Lower lobe of right lung (tissue), 2 donors: ENCODE results near the gene CHAD. TPM values are rescaled to one million over a fixed set of nuclear protein-coding genes. Genes with fewer than 3 reads are reported as not detected.

ENCODE experiments used
- ATAC-seq, 2 donors: fragments of 200-7000 bp; cut with Tn5 transposase; one replicate each; pipeline ENCODE4 v1.9.1; 2020 to 2022; ENCODE audit warnings: mild to moderate bottlenecking in 2 of 2, moderate library complexity in 2 of 2
- DNase-seq: peaks from one replicate; pipeline ENCODE4 v3.0.0-alpha.2; 2020
- H3K27ac ChIP-seq: fragments of 200-600 bp; one replicate; pipeline ENCODE4 v1.8.0; 2022
- H3K27me3 ChIP-seq: fragments of 200-600 bp; one replicate; pipeline ENCODE4 v1.8.0; 2022; ENCODE audit warnings: low read depth
- H3K36me3 ChIP-seq: fragments of 200-600 bp; one replicate; pipeline ENCODE4 v1.8.0; 2022; ENCODE audit warnings: mild to moderate bottlenecking
- H3K4me1 ChIP-seq: fragments of 200-600 bp; one replicate; pipeline ENCODE4 v1.8.0; 2022
- H3K4me3 ChIP-seq: fragments of 200-600 bp; one replicate; pipeline ENCODE4 v1.8.0; 2022; ENCODE audit warnings: mild to moderate bottlenecking
- H3K9me3 ChIP-seq: fragments of 200-600 bp; one replicate; pipeline ENCODE4 v1.8.0; 2022
- intact Hi-C: fragments of 100-400 bp; cut with DNase I; formaldehyde crosslinking; loops from one replicate; pipeline ENCODE4 v1.11.0; 2022
- total RNA-seq: library from RNA; stranded (reverse); fragmentation: NEBNext Ultra II Directional; extraction: Animal tissue kit (Norgen Biotek cat#: 25700); gene quantifications from one replicate; pipeline ENCODE4 v1.2.1, GENCODE V29; 2021
- TF ChIP-seq, protein P1 (sequence below): fragments of 200-600 bp; IDR thresholded peaks from one replicate; pipeline ENCODE4 v1.8.0; 2022; ENCODE audit warnings: antibody characterized with exemption, mild to moderate bottlenecking
- donor health status: DM: no; HTN: yes; CAD: no; lungs with severe emphysema.

CHAD gene
- total RNA-seq, 1 donor from 2014 or later = not detected

DNA sequence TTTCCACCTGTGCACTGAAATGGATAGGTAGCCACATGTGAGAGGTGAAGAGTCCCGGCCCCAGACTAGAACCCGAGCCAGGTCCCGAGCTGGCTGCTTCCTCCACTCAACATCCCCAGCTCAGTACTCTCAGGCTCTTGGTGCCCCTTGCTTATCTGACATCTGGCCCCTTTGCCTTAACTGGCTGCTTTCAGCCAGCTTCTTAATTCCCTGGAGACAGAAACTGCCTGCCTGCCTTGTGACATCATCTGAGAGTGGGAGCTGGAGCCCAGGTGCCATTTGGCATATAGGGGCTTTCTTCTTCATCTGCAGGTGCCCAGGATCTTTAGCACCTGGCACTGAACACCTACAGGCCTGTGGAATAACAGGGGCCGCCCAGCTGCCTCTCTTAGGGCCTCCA is 8.9 kb downstream of the CHAD start:
- Histone ChIP-seq H3K27me3 (no peaks in the 10 kb centered on the region), H3K27ac (no peak overlapping the region), H3K4me1 (no peaks in the 10 kb centered on the region), H3K4me3 (no peak overlapping the region), H3K9me3 (no peaks in the 10 kb centered on the region), H3K36me3 (peaks cover 25% of the 10 kb centered on the region)
- ATAC-seq (no peak), DNase-seq (no peak)
- intact Hi-C loops = no loop called here
- TF ChIP-seq, protein P1, sequence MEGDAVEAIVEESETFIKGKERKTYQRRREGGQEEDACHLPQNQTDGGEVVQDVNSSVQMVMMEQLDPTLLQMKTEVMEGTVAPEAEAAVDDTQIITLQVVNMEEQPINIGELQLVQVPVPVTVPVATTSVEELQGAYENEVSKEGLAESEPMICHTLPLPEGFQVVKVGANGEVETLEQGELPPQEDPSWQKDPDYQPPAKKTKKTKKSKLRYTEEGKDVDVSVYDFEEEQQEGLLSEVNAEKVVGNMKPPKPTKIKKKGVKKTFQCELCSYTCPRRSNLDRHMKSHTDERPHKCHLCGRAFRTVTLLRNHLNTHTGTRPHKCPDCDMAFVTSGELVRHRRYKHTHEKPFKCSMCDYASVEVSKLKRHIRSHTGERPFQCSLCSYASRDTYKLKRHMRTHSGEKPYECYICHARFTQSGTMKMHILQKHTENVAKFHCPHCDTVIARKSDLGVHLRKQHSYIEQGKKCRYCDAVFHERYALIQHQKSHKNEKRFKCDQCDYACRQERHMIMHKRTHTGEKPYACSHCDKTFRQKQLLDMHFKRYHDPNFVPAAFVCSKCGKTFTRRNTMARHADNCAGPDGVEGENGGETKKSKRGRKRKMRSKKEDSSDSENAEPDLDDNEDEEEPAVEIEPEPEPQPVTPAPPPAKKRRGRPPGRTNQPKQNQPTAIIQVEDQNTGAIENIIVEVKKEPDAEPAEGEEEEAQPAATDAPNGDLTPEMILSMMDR = no peak

DNA sequence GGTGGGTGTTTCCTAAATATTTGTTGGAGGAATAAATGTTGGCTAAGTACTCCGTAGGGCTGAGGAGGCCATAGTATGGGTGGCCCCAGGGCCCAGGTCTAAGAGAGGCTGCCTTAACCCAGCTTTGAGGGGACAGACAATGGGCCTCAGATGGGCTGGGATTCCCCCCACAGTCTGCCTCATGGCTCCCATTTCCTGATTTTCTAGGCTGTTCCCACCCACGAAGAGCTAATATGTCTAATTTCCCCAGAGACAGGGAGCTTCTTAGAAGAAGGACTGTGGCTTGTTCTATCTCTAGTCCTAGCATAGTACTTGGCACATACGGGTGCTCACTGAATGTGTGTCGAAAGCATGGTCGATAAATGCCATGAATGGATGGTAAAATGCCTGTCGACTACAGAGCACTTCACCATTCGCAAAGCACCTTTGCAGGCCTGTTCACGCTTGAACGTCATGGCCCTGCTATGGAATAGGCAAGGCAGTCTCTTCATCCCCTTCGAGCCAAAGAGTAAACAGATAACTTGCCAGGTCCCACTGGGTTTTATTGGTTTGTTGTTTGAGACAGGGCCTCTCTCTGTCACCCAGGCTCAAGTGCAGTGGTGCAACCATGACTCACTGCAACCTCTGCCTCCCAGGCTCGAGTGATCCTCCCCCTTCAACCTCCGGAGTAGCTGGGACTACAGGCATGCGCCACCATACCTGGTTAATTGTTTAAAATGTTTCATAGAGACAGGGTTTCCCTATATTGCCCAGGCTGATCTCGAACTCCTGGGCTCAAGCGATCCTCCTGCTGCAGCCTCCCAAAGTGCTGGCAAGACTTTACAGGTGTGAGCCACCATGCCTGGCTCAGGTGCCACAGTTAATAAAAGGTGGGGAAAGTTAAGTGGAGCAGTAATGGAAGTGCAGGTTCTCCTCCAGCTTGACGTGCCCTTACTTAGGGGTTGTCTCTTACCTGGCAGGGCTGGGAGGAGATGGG is 9.7 kb downstream of the CHAD start:
- DNase-seq = no peak
- peaks cover 23% of the 10 kb centered on the region for H3K36me3 ChIP-seq
- no peaks in the 10 kb centered on the region for H3K4me1 ChIP-seq
- no peak overlapping the region for H3K27ac ChIP-seq
- H3K9me3 ChIP-seq = no peaks in the 10 kb centered on the region
- no peaks in the 10 kb centered on the region for H3K27me3 ChIP-seq
- intact Hi-C loops = no loop called here
- peak; percentile 21 to 53 for ATAC-seq
- no peak overlapping the region for H3K4me3 ChIP-seq
- TF ChIP-seq, protein P1 = no peak

DNA sequence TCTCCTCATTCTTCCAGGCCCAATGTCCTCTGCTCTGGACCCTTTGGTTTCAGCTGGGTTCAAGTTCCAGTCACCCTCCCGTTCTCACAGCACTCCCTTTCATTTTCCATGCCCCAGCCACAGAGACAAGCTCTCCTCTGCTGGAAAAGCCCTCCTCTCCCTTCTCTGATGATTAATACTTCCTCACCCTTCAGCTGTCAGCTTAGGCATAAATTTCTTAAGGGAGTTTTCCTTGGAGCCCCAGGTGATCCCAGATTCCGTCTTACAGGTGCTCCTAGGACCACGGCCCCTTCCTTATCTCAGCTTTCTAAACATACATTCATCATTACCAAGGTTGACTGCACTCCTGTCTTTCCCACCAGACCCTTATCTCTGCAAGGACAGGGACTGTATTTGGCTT is 10.4 kb downstream of the CHAD start:
- intact Hi-C loops = no loop called here
- TF ChIP-seq, protein P1 = no peak
- Histone ChIP-seq H3K36me3 (peaks cover 23% of the 10 kb centered on the region), H3K4me3 (no peak overlapping the region), H3K9me3 (no peaks in the 10 kb centered on the region), H3K27me3 (no peaks in the 10 kb centered on the region), H3K4me1 (no peaks in the 10 kb centered on the region), H3K27ac (no peak overlapping the region)
- ATAC-seq = no peak
- DNase-seq = no peak

DNA sequence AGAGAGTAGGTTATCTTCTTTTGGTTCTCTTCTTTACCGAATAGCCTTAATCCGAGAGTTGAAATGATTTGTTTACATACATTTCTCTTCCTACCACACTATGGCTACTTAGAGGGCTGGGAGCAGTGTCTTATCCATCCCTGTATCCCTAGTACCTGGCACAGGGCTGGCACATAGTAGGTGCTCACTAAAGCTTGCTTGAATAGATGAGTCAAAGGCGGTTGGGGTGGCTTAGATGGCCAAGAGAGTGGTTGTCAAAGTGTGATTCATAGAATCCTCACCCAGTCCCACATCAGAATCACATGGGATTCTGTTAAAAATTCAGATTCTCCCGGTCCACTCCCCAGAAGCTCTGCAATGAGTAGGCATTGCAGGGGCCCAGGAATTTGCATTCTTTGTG is 11.1 kb downstream of the CHAD start:
- intact Hi-C loops = no loop called here
- TF ChIP-seq, protein P1 = no peak

GRCh38 chr17:50453901-50454300 is 14.8 kb downstream of the CHAD start:
- ATAC-seq (no peak), DNase-seq (no peak)
- Histone ChIP-seq H3K27me3 (no peaks in the 10 kb centered on the region), H3K36me3 (peaks cover 3% of the 10 kb centered on the region), H3K4me3 (no peak overlapping the region), H3K4me1 (peaks cover 10% of the 10 kb centered on the region), H3K27ac (no peak overlapping the region), H3K9me3 (no peaks in the 10 kb centered on the region)
- TF ChIP-seq, protein P1 = no peak
- intact Hi-C loops = no loop called here

More for the DNA sequence above, 11.1 kb downstream of the CHAD start:
- H3K36me3 ChIP-seq = peaks cover 17% of the 10 kb centered on the region
- no peaks in the 10 kb centered on the region for H3K9me3 ChIP-seq
- H3K27ac ChIP-seq = no peak overlapping the region
- no peaks in the 10 kb centered on the region for H3K27me3 ChIP-seq
- DNase-seq (no peak), ATAC-seq (no peak)
- no peak overlapping the region for H3K4me3 ChIP-seq
- peaks cover 5% of the 10 kb centered on the region for H3K4me1 ChIP-seq
